ENCODE data around the gene TSNAX. TPM values are rescaled to one million over a fixed set of nuclear protein-coding genes. Genes with fewer than 3 reads are reported as not detected.
A peak's percentile ranks its signal among the peaks of the same experiment; 100 is the strongest.

Gene TSNAX
- total and polyA plus RNA-seq, 12 donors, result 11.6 to 98.3 (median 42.2) TPM

DNA sequence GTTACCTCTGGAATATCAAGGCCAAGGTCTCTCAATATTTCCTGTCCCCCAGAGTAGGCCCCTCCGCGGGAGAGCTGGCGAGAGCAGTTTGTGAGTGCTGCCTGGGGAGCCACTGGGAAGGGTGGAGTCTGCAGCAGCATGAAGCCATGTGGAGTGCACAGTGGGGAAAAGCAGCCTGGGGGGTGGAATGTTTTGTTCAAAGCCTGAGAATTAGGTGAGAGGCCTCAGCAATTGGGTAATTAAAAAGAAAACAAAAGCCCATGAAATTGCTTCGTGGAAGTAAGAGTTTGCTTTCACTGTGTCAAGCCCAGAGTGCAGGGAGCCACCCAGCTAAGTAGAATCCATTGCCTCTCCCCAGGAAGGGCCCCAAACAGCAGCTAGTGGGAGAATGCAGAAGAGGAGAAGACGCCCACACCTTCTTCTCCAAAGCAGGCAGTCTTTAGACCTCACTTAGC is 67.9 kb downstream of the TSNAX start:
- no peak overlapping the region for H3K4me3 ChIP-seq
- H3K27ac ChIP-seq, result no peak overlapping the region
- no peaks in the 10 kb centered on the region for H3K36me3 ChIP-seq (replicated peaks in 1 of 2)
- TF ChIP-seq CTCF (IDR thresholded peaks at IDR 0.05) (no peak), POLR2A (IDR thresholded peaks at IDR 0.05) (no peak)
- intact Hi-C loops (cut with DNase I), result loop anchor here (10.0 kb wide), 2 partner anchors 262 to 352 kb away; partner anchors contain the start of genes EXOC8 (in 1 of the 2), GNPAT (in 1 of the 2) and SPRTN (in 1 of the 2)
- DNase-seq, result no peak
- H3K27me3 ChIP-seq, result no peaks in the 10 kb centered on the region
- H3K4me1 ChIP-seq (replicated peaks in 1 of 2), result peaks cover 0 to 8% of the 10 kb centered on the region in 2 donors
- no peaks in the 10 kb centered on the region for H3K9me3 ChIP-seq (replicated peaks in 1 of 3)
- WGBS, 4 donors, result 41 to 62% (median 56%) methylated on average over 5 of the region's 5 CpGs

GRCh38 chr1:231597971-231598370 is 69.5 kb downstream of the TSNAX start:
- Histone ChIP-seq H3K27ac (no peak overlapping the region), H3K4me1 (replicated peaks in 1 of 2) (peaks cover 0 to 20% of the 10 kb centered on the region in 2 donors), H3K9me3 (replicated peaks in 1 of 3) (no peaks in the 10 kb centered on the region), H3K4me3 (no peak overlapping the region), H3K27me3 (no peaks in the 10 kb centered on the region), H3K36me3 (replicated peaks in 1 of 2) (no peaks in the 10 kb centered on the region)
- 71 to 95% (median 86%) methylated on average over 1 of the region's 1 CpG for WGBS, 4 donors
- no peak for DNase-seq
- no peak for TF ChIP-seq POLR2A (IDR thresholded peaks at IDR 0.05)
- no peak for TF ChIP-seq CTCF (IDR thresholded peaks at IDR 0.05)
- intact Hi-C loops (cut with DNase I), result loop anchor here (10.0 kb wide), 2 partner anchors 263 to 353 kb away; partner anchors contain the start of genes EXOC8 (in 1 of the 2), GNPAT (in 1 of the 2) and SPRTN (in 1 of the 2)

DNA sequence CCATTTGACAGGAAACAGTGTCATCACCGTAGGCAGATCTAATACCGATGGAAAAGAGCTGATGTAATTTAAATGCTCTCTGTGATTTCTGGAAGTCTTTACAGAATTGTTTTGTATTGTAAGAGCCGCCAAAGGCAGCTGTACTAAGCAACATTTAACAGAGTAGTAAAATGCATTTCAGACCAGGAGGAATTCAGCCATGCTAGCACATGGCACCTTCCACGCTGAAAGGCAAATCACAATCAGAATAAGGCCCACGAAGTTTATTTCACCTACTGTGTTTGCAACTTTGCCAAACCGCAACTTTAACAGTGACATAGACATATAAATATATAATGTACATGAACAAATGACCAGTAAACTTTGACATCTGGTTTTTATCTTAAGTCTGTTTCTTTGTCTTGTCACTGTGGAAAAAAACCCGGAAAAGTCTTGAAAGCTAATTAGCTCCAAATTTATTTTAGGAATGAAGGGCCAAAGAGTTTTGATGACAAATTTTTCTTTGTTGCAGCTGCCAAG is 72.0 kb downstream of the TSNAX start:
- no peak for DNase-seq
- TF ChIP-seq POLR2A (IDR thresholded peaks at IDR 0.05), result no peak
- no peak for TF ChIP-seq CTCF (IDR thresholded peaks at IDR 0.05)
- Histone ChIP-seq H3K36me3 (replicated peaks in 1 of 2) (no peaks in the 10 kb centered on the region), H3K4me3 (no peak overlapping the region), H3K9me3 (replicated peaks in 1 of 3) (no peaks in the 10 kb centered on the region), H3K27me3 (no peaks in the 10 kb centered on the region), H3K4me1 (replicated peaks in 1 of 2) (peaks cover 0 to 20% of the 10 kb centered on the region in 2 donors), H3K27ac (peak overlapping the region in 1 of 5 donors; percentile 50)
- intact Hi-C loops (cut with DNase I), result no loop called here
- 44 to 56% (median 54%) methylated on average over 7 of the region's 7 CpGs for WGBS, 4 donors

GRCh38 chr1:231601824-231602672 is 73.6 kb downstream of the TSNAX start:
- Histone ChIP-seq H3K27me3 (no peaks in the 10 kb centered on the region), H3K36me3 (replicated peaks in 1 of 2) (no peaks in the 10 kb centered on the region), H3K4me3 (no peak overlapping the region), H3K4me1 (replicated peaks in 1 of 2) (peaks cover 0 to 20% of the 10 kb centered on the region in 2 donors), H3K27ac (no peak overlapping the region), H3K9me3 (replicated peaks in 1 of 3) (no peaks in the 10 kb centered on the region)
- TF ChIP-seq POLR2A (IDR thresholded peaks at IDR 0.05) (no peak), CTCF (IDR thresholded peaks at IDR 0.05) (no peak)
- WGBS, 4 donors, result 30 to 58% (median 56%) methylated on average over 5 of the region's 5 CpGs
- intact Hi-C loops (cut with DNase I), result no loop called here
- DNase-seq, result no peak

Measured in adrenal gland (tissue), 12 donors.